Uterus (tissue), 2 donors: ENCODE results near the gene TMEM258.

Experiments used
- CTCF ChIP-seq, 4 experiments: fragments of 200-600 bp in 2 of 4; fragments of 450-650 bp in 2 of 4; sonication (generic) in 2 of 4; IDR thresholded peaks; one replicate each; pipeline ENCODE4 v1.5.1; 2016 to 2019; ENCODE audit warnings: antibody characterized with exemption in 4 of 4, mild to moderate bottlenecking in 2 of 4, moderate library complexity in 1 of 4
- POLR2A ChIP-seq, 2 donors: fragments of 450-650 bp; IDR thresholded peaks; one replicate each; pipeline ENCODE4 v1.6.1; 2016; ENCODE audit warnings: antibody characterized with exemption in 2 of 2, mild to moderate bottlenecking in 1 of 2, moderate library complexity in 1 of 2

GRCh38 chr11:61746442-61747191 is 45.8 kb downstream of the TMEM258 start:
- no peak for TF ChIP-seq POLR2A (IDR thresholded peaks at IDR 0.05)
- no peak for TF ChIP-seq CTCF (IDR thresholded peaks at IDR 0.05)
